GM13976 (cell line): ENCODE measurements around the gene RGS9BP.

Experiments
- DNase-seq: peaks from one replicate; pipeline ENCODE4 v3.0.0; 2012; ENCODE audit warnings: low spot score
- CTCF ChIP-seq: IDR thresholded peaks from 2 replicates; pipeline ENCODE4 v1.5.1; 2012; ENCODE audit warnings: borderline replicate concordance, mild to moderate bottlenecking; ENCODE audit not compliant: insufficient read depth; ENCODE audit errors: extremely low read depth, missing control alignments, control extremely low read depth
- in situ Hi-C: fragments of 300-500 bp; cut with MboI; formaldehyde crosslinking; loops from one replicate; pipeline ENCODE4 v1.12.0; 2022; ENCODE audit warnings: low sequenced_read_pairs, mixed read lengths, inconsistent platforms; ENCODE audit not compliant: unreplicated experiment

The RGS9BP gene, protein sequence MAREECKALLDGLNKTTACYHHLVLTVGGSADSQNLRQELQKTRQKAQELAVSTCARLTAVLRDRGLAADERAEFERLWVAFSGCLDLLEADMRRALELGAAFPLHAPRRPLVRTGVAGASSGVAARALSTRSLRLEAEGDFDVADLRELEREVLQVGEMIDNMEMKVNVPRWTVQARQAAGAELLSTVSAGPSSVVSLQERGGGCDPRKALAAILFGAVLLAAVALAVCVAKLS

GRCh38 chr19:32675720-32676185 is at the start of gene RGS9BP:
Gene RGS9BP (plus strand): TSS chr19:32675848. CDS start chr19:32676264, 416 bp downstream.
- no peak for TF ChIP-seq CTCF
- peak; percentile 56 for DNase-seq
- in situ Hi-C loops: no loop called here

GRCh38 chr19:32626969-32627368 is 48.7 kb upstream of the RGS9BP start:
- no peak for TF ChIP-seq CTCF
- DNase-seq: no peak
- in situ Hi-C loops: no loop called here

- TF ChIP-seq CTCF: no peak
- no peak for DNase-seq
- in situ Hi-C loops: no loop called here
Measured at GRCh38 chr19:32627714-32628270, 47.9 kb upstream of the RGS9BP start.

DNA sequence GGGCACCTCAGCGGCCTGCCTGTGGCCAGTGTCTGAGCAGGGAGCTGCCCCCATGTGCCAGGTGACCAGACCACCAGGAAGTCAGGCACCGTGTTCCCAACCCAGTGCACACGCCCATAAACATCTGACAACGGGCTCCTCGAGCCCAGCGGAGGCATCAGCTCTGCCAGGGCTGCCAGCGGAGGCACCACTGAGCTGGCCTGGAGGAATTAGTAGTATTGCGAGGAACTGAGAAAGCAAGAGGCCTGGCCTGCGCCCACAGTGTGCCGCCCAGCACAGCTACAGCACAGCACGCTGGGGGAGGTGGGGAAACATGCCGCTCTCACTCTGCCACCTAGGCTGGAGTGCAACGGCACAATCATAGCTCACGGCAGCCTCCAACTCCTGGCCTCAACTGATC is 45.3 kb upstream of the RGS9BP start:
- TF ChIP-seq CTCF: no peak
- in situ Hi-C loops: no loop called here
- DNase-seq: no peak

GRCh38 chr19:32631381-32631780 is 44.3 kb upstream of the RGS9BP start:
- DNase-seq: no peak
- in situ Hi-C loops: no loop called here
- no peak for TF ChIP-seq CTCF

- TF ChIP-seq CTCF: no peak
- no peak for DNase-seq
- in situ Hi-C loops: no loop called here
Measured at GRCh38 chr19:32637480-32637879, 38.2 kb upstream of the RGS9BP start.
